Trophoblast cell (in vitro differentiated cells and primary cell): Measurements from ENCODE around the gene GRAMD2B.

Source experiments
- DNase-seq, 2 donors: peaks; one replicate each; pipeline ENCODE4 v3.0.0-alpha.2; 2016
- H2AFZ ChIP-seq: 2 replicates; pipeline ENCODE4 v1.6.1; 2013; ENCODE audit warnings: low read length, moderate library complexity, mild to moderate bottlenecking; ENCODE audit not compliant: insufficient read depth, poor library complexity
- H2AK5ac ChIP-seq: 2 replicates; pipeline ENCODE4 v1.6.1; 2013; ENCODE audit warnings: mild to moderate bottlenecking, low read length
- H2BK120ac ChIP-seq: 2 replicates; pipeline ENCODE4 v1.6.1; 2013; ENCODE audit warnings: low read length, mild to moderate bottlenecking, moderate library complexity; ENCODE audit not compliant: insufficient read depth, poor library complexity
- H2BK12ac ChIP-seq: 2 replicates; pipeline ENCODE4 v1.6.1; 2013; ENCODE audit warnings: mild to moderate bottlenecking, low read length, moderate library complexity
- H2BK5ac ChIP-seq: 2 replicates; pipeline ENCODE4 v1.6.1; 2013; ENCODE audit warnings: low read length, low read depth, moderate library complexity, mild to moderate bottlenecking; ENCODE audit not compliant: poor library complexity
- H3K14ac ChIP-seq: 2 replicates; pipeline ENCODE4 v1.6.1; 2013; ENCODE audit warnings: mild to moderate bottlenecking, low read length
- H3K18ac ChIP-seq: 2 replicates; pipeline ENCODE4 v1.6.1; 2013; ENCODE audit warnings: mild to moderate bottlenecking, low read length
- H3K23ac ChIP-seq: 2 replicates; pipeline ENCODE4 v1.6.1; 2013; ENCODE audit warnings: low read length
- H3K27ac ChIP-seq: 2 replicates; pipeline ENCODE4 v1.5.1; 2013; ENCODE audit warnings: low read depth, mild to moderate bottlenecking, inconsistent platforms, low read length, moderate library complexity
- H3K27me3 ChIP-seq: 2 replicates; pipeline ENCODE4 v1.6.1; 2013; ENCODE audit warnings: inconsistent platforms, mild to moderate bottlenecking, low read length, moderate library complexity; ENCODE audit not compliant: insufficient read depth
- H3K36me3 ChIP-seq, 2 experiments: 1 replicate in 1 of 2; 2 replicates in 1 of 2; pipeline ENCODE4 v1.6.1; 2013; ENCODE audit warnings: low read length in 2 of 2, mild to moderate bottlenecking in 2 of 2, moderate library complexity in 1 of 2; ENCODE audit not compliant: insufficient read depth in 2 of 2, control insufficient read depth in 1 of 2
- H3K4ac ChIP-seq: 2 replicates; pipeline ENCODE4 v1.6.1; 2013; ENCODE audit warnings: low read depth, mild to moderate bottlenecking, low read length, moderate library complexity
- H3K4me1 ChIP-seq, 2 experiments: 1 replicate in 1 of 2; 2 replicates in 1 of 2; pipeline ENCODE4 v1.6.1; 2013; ENCODE audit warnings: low read length in 2 of 2, mild to moderate bottlenecking in 2 of 2, moderate library complexity in 1 of 2; ENCODE audit not compliant: insufficient read depth in 2 of 2, control insufficient read depth in 1 of 2
- H3K4me2 ChIP-seq: 2 replicates; pipeline ENCODE4 v1.6.1; 2013; ENCODE audit warnings: inconsistent platforms, mild to moderate bottlenecking, low read length, moderate library complexity
- H3K4me3 ChIP-seq: 2 replicates; pipeline ENCODE4 v1.5.1; 2013; ENCODE audit warnings: mild to moderate bottlenecking, low read depth, low read length, inconsistent platforms
- H3K79me1 ChIP-seq: one replicate; pipeline ENCODE4 v1.6.1; 2013; ENCODE audit warnings: low read length
- H3K79me2 ChIP-seq: 2 replicates; pipeline ENCODE4 v1.6.1; 2013; ENCODE audit warnings: low read length, mild to moderate bottlenecking; ENCODE audit not compliant: control insufficient read depth, insufficient read depth, poor library complexity
- H3K9ac ChIP-seq: 2 replicates; pipeline ENCODE4 v1.6.1; 2013; ENCODE audit warnings: mild to moderate bottlenecking, low read length
- H3K9me3 ChIP-seq: 2 replicates; pipeline ENCODE4 v1.6.1; 2013; ENCODE audit warnings: low read depth, mild to moderate bottlenecking, control low read depth, inconsistent platforms, low read length; ENCODE audit not compliant: insufficient read depth
- H4K12ac ChIP-seq: 2 replicates; pipeline ENCODE4 v1.6.1; 2013; ENCODE audit warnings: low read depth, mild to moderate bottlenecking, low read length, moderate library complexity
- H4K8ac ChIP-seq: 2 replicates; pipeline ENCODE4 v1.6.1; 2013; ENCODE audit warnings: low read depth, mild to moderate bottlenecking, low read length, moderate library complexity
- H4K91ac ChIP-seq: one replicate; pipeline ENCODE4 v1.6.1; 2013; ENCODE audit warnings: low read depth, mild to moderate bottlenecking, low read length, moderate library complexity
- WGBS: extraction: QIAGEN DNeasy Blood & Tissue Kit; methylation state at CpG from one replicate; pipeline ENCODE4 v1.1.7; 2013; ENCODE audit warnings: missing lambda C conversion rate; ENCODE audit not compliant: insufficient read length, insufficient coverage; ENCODE audit errors: extremely low coverage; 5-methylcytosine and 5-hydroxymethylcytosine counted together

Gene GRAMD2B

DNA sequence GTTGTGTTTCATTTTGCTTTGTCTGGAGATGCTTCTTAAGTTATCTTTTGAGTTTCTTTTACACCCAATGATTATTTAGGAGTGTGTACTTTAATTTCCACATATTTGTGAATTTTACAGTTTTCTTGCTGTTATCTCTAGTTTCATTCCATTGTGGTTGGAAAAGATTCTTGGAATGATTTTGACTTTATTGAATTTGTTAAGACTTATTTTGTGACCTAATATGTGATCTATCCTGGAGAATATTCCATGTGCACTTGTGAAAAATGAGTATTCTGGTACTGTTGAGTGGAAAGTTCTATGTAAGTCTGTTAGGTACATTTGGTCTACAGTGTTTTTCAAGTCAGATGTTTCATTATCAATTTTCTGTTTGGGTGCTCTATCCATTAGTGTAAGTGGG, 24.4 kb upstream of the GRAMD2B start:
- no peaks in the 10 kb centered on the region for H3K27me3 ChIP-seq
- H3K9me3 ChIP-seq = no peaks in the 10 kb centered on the region
- no peak overlapping the region for H3K4ac ChIP-seq
- no peak overlapping the region for H3K14ac ChIP-seq
- DNase-seq = no peak
- no peaks in the 10 kb centered on the region for H3K79me1 ChIP-seq
- H3K36me3 ChIP-seq = no peaks in the 10 kb centered on the region
- no peak overlapping the region for H2AK5ac ChIP-seq
- H4K91ac ChIP-seq = no peak overlapping the region
- H2BK12ac ChIP-seq = no peak overlapping the region
- H3K4me3 ChIP-seq = no peak overlapping the region
- H3K23ac ChIP-seq = no peak overlapping the region
- no peaks in the 10 kb centered on the region for H3K4me1 ChIP-seq
- H2BK5ac ChIP-seq = no peak overlapping the region
- no peak overlapping the region for H4K8ac ChIP-seq
- H2BK120ac ChIP-seq = no peak overlapping the region
- H3K18ac ChIP-seq = no peak overlapping the region
- no peak overlapping the region for H3K4me2 ChIP-seq
- no peak overlapping the region for H4K12ac ChIP-seq
- H3K27ac ChIP-seq = no peak overlapping the region
- no peak overlapping the region for H3K9ac ChIP-seq
- no peak overlapping the region for H2AFZ ChIP-seq
- no peaks in the 10 kb centered on the region for H3K79me2 ChIP-seq

DNA sequence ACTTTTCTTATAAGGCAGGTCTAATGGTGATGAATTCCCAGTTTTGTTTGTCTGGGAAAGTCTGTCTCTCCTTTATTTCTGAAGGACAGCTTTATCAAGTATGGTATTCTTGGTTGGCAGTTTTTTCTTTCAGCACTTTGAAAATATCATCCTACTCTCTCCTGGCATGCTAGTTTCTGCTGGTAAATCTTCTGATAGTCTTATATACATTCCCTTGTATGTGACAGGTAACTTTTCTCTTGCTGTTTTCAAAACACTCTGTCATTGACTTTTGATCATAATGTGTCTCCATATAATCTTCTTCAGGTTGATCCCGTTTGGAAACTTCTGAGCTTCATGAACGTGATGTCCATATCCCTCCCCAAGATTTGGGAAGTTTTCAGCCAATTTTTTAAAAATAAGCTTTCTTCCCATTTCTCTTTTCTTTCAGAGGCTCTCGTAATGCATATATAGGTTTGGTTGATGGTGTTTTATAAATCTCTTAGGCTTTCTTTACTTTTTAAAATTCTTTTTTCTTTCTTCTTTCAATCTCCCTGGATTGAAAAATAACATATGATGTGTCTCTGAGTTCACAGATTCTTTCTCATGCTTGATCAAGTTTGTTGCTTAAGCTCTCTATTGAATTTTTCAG, 22.5 kb upstream of the GRAMD2B start:
- H3K27me3 ChIP-seq = no peaks in the 10 kb centered on the region
- no peaks in the 10 kb centered on the region for H3K9me3 ChIP-seq
- no peak overlapping the region for H3K4ac ChIP-seq
- no peaks in the 10 kb centered on the region for H3K36me3 ChIP-seq
- H3K18ac ChIP-seq = no peak overlapping the region
- no peak overlapping the region for H3K23ac ChIP-seq
- no peak overlapping the region for H2BK12ac ChIP-seq
- no peak overlapping the region for H4K91ac ChIP-seq
- H4K12ac ChIP-seq = no peak overlapping the region
- no peak overlapping the region for H3K9ac ChIP-seq
- no peaks in the 10 kb centered on the region for H3K4me1 ChIP-seq
- WGBS = no CpG with 5 or more reads among the region's 3 CpGs
- no peaks in the 10 kb centered on the region for H3K79me2 ChIP-seq
- H3K4me3 ChIP-seq = no peak overlapping the region
- no peaks in the 10 kb centered on the region for H3K79me1 ChIP-seq
- H3K14ac ChIP-seq = no peak overlapping the region
- no peak overlapping the region for H3K4me2 ChIP-seq
- no peak overlapping the region for H3K27ac ChIP-seq
- no peak for DNase-seq
- H2BK5ac ChIP-seq = no peak overlapping the region
- no peak overlapping the region for H2AK5ac ChIP-seq
- H2AFZ ChIP-seq = no peak overlapping the region
- no peak overlapping the region for H2BK120ac ChIP-seq
- H4K8ac ChIP-seq = no peak overlapping the region

DNA sequence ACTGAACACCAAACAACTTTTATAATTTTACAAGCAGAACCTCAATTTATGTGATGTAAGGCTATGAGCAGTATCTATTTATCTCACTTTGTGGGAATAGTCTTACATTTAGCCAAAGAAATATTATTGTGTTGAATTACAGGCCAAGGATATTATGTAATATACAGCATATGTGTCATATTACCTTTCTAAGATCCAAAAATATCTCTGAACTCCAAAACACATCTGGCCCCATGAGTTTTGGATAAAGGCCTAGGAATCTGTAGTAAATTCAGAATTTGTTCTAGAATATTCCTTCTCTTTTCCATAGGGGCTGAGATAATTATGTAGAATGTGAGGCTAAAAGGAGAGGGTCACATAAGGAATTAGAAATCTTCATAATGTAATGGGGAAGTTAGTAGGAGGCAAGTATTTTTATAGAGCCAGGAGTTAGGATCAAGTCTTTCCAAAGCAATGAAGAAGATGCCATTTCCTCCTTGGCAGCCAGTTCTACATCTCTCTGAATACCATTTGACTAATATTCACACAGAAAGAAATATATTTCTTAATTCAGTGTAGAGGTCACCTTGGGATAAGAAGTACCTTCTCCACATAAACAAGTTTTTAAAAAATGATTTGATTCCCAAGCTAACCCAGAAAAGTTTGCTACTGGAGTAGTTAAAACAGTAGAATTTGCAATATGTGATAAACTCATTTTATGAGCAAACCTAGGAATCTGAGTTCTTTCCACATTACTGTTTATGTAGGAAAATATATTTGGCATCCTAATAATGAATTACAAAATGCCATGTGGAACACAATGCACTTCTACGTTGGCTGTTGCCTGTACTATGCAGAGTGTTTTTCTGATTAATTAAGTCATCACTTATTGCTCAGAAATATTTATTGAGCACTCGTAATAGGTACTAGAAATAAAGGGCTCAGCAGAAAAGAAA, 20.3 kb upstream of the GRAMD2B start:
- no peak overlapping the region for H4K12ac ChIP-seq
- no peak overlapping the region for H2AFZ ChIP-seq
- no peak overlapping the region for H3K4me3 ChIP-seq
- no peak overlapping the region for H4K91ac ChIP-seq
- H3K4ac ChIP-seq = no peak overlapping the region
- H4K8ac ChIP-seq = no peak overlapping the region
- H3K79me2 ChIP-seq = no peaks in the 10 kb centered on the region
- H3K36me3 ChIP-seq = no peaks in the 10 kb centered on the region
- no peaks in the 10 kb centered on the region for H3K4me1 ChIP-seq
- no peak overlapping the region for H3K23ac ChIP-seq
- H2BK12ac ChIP-seq = no peak overlapping the region
- H3K27ac ChIP-seq = no peak overlapping the region
- H3K9ac ChIP-seq = no peak overlapping the region
- H3K79me1 ChIP-seq = no peaks in the 10 kb centered on the region
- H3K18ac ChIP-seq = no peak overlapping the region
- H3K4me2 ChIP-seq = no peak overlapping the region
- no peaks in the 10 kb centered on the region for H3K9me3 ChIP-seq
- no peak overlapping the region for H2BK5ac ChIP-seq
- no CpG with 5 or more reads among the region's 2 CpGs for WGBS
- DNase-seq = peak in 1 of 2 donors; percentile 53
- H3K27me3 ChIP-seq = no peaks in the 10 kb centered on the region
- H2AK5ac ChIP-seq = no peak overlapping the region
- no peak overlapping the region for H3K14ac ChIP-seq
- no peak overlapping the region for H2BK120ac ChIP-seq

DNA sequence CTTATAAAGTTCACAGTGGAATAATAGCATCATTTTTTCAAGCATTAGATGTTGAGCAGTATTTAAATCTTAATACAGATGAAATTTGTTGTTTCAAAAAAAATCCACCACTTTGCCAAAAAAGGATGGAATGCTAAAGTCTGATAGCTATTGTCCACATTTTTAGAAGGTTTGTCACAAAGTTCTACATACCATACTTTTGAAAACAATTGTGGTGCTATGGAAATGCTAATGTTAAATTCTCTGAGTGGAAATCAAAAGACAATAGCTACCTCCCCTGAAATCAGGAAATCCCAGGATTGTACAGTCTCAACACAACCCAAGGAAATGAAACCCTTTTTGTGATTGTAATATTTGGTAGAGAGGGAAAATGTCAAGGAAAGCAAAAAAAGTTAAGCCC, 19.3 kb upstream of the GRAMD2B start:
- Histone ChIP-seq H2BK5ac (no peak overlapping the region), H2AK5ac (no peak overlapping the region), H3K79me2 (no peaks in the 10 kb centered on the region), H3K27ac (no peak overlapping the region), H2BK120ac (no peak overlapping the region), H4K8ac (no peak overlapping the region), H3K4me3 (no peak overlapping the region), H3K4me2 (no peak overlapping the region), H4K91ac (no peak overlapping the region), H3K79me1 (no peaks in the 10 kb centered on the region), H2AFZ (no peak overlapping the region), H3K36me3 (no peaks in the 10 kb centered on the region), H3K23ac (no peak overlapping the region), H4K12ac (no peak overlapping the region), H3K9me3 (no peaks in the 10 kb centered on the region), H3K14ac (no peak overlapping the region), H3K4me1 (no peaks in the 10 kb centered on the region), H3K4ac (no peak overlapping the region), H2BK12ac (no peak overlapping the region), H3K27me3 (no peaks in the 10 kb centered on the region), H3K18ac (no peak overlapping the region), H3K9ac (no peak overlapping the region)
- peak in 1 of 2 donors; percentile 54 for DNase-seq
